Stimulated activated CD8-positive, alpha-beta memory T cell treated with anti-CD3 and anti-CD28 coated beads, Interleukin-12 subunit alpha, Interleukin-12 subunit beta, amount 100 ng/mL, for 1 hour (primary cell): ENCODE data around the gene SMIM22.
"Not testable (repeated sequence)": the region's sequence is repeated elsewhere in the genome, so short reads cannot be mapped to it uniquely, and the experiment has no call there.

Experiments
- DNase-seq: peaks from one replicate; pipeline ENCODE4 v3.0.0-alpha.2; 2020; ENCODE audit warnings: low read depth

Gene SMIM22

GRCh38 chr16:4768549-4769305, 26.4 kb upstream of the SMIM22 start:
- peak; percentile 73 for DNase-seq

- DNase-seq = no peak
Observed at GRCh38 chr16:4769306-4769638, 25.9 kb upstream of the SMIM22 start.

- DNase-seq = no peak
Observed at GRCh38 chr16:4771646-4772045, 23.5 kb upstream of the SMIM22 start.

- no peak for DNase-seq
Observed at GRCh38 chr16:4772351-4772750, 22.8 kb upstream of the SMIM22 start.

- DNase-seq = no peak
Observed at GRCh38 chr16:4775005-4775404, 20.2 kb upstream of the SMIM22 start.

GRCh38 chr16:4776141-4776705, 18.9 kb upstream of the SMIM22 start:
- DNase-seq = no peak

GRCh38 chr16:4777339-4778049, 17.7 kb upstream of the SMIM22 start:
- no peak for DNase-seq

GRCh38 chr16:4778050-4778392, 17.1 kb upstream of the SMIM22 start:
- no peak for DNase-seq

- DNase-seq = no peak
Observed at GRCh38 chr16:4780235-4780634, 14.9 kb upstream of the SMIM22 start.

- DNase-seq = no peak
Observed at GRCh38 chr16:4783251-4783950, 11.8 kb upstream of the SMIM22 start.

GRCh38 chr16:4783951-4784336, 11.2 kb upstream of the SMIM22 start:
- DNase-seq = no peak

GRCh38 chr16:4784444-4784987, 10.7 kb upstream of the SMIM22 start:
- not testable (repeated sequence) for DNase-seq

GRCh38 chr16:4785758-4786433, 9.3 kb upstream of the SMIM22 start:
- DNase-seq = no peak

GRCh38 chr16:4787068-4787467, 8.1 kb upstream of the SMIM22 start:
- no peak for DNase-seq

GRCh38 chr16:4787627-4788482, 7.3 kb upstream of the SMIM22 start, which contains the start of gene SEPTIN12:
Gene SEPTIN12, minus strand, starts transcription at chr16:4788345. Its CDS starts 700 bp downstream, at chr16:4787645.
- DNase-seq = no peak

- no peak for DNase-seq
Observed at GRCh38 chr16:4788489-4788889, 6.7 kb upstream of the SMIM22 start.

GRCh38 chr16:4788910-4789309, 6.3 kb upstream of the SMIM22 start:
- no peak for DNase-seq

- no peak for DNase-seq
Observed at GRCh38 chr16:4790261-4790660, 4.9 kb upstream of the SMIM22 start.

GRCh38 chr16:4790871-4791270, 4.3 kb upstream of the SMIM22 start:
- no peak for DNase-seq

GRCh38 chr16:4792951-4793513, 2.1 kb upstream of the SMIM22 start:
- no peak for DNase-seq
